Limb (tissue), 2 donors: ENCODE measurements around the gene MAPK9.

Source experiments
- DNase-seq, 2 donors: peaks; one replicate each; pipeline ENCODE4 v3.0.0-alpha.2; 2016; ENCODE audit errors: extremely low spot score in 2 of 2

The MAPK9 gene

DNA sequence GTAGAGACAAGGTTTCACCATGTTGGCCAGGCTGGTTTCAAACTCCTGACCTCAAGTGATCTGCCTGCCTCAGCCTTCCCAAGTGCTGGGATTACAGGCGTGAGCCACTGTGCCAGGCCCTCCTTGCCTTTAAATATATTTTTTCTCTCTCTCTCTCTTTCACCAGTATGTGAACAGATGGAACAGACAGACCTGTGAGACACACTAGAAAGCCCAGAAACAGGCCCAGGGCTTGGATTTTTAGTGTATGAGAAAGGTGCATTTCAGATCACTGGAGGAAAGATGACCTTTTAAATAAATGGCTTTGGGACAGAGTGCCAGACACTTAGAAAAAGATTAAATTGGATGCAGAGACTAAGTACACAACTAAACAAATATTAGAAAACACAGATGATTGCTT, 86.0 kb downstream of the MAPK9 start:
- no peak for DNase-seq

DNA sequence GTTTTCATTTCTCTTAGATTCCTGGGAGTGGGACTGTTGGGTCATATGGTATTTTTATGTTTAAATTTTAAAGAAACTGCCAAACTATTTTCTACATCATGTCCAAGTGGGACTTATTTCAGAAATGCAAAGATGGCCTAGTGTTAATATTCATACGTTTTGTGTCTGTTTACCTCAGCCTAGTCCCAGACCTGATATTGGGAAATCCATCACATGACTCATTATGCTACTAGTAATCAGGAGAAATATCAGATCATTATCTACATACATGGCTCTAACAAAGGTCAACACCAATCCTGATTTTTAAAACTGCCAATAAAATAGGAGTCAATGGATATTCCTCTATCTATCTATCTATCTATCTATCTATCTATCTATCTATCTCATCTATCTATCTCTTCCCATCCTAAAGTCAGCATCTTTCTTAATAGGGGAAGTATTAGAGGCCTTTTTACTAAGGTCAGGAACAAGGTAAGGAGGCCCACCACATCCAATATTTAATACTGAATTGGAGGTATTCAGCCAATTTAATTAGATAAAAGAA, 87.5 kb downstream of the MAPK9 start:
- DNase-seq: no peak

DNA sequence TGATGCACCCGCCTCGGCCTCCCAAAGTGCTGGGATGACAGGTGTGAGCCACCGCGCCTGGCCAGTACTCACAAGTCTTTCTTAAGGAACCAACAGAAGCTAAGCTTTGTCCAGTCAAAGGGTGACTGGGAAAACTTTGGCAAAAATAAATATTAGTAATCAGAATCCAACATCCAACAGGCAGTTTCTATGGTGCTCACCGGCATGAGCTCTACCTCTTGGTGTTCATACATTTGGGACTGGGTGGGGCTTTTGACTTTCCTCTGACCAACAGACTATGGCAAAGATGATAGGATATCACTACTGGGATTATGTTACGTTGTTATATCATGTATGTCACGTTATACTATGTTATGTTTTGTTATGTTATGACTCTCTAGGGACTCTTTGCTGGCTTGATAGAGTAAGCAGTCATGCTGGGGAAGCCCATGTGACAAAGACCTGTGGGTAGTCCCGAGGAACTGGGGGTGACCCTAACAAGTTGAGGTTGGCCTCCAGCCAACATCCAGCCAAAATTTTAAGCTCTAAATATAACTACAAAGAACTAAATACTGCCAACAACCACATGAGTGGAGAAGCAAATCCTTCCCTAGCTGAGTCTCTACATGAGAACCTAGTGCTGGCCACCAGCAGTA, 88.8 kb downstream of the MAPK9 start:
- no peak for DNase-seq

GRCh38 chr5:180201051-180201987, 90.6 kb downstream of the MAPK9 start:
- no peak for DNase-seq

GRCh38 chr5:180199390-180199789, 92.5 kb downstream of the MAPK9 start:
- no peak for DNase-seq

DNA sequence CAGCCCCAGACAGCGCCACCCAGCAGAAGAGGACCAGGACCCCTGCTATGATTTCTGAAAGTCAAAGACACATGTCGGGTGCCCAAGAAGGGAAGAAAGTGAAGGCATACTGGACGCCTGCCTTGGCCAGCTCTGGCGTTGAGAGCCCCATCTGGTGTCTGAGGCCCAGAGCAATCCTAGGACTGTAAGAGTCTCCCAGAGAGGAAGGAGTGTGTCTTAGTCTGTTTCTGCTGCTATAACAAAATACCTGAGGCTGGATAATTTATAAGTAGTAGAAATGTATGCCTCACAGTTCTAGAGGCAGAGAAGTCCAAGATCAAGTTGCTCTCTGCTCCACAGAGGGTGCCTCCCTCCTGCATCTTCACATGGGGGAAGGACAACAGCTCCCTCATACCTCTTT, 93.7 kb downstream of the MAPK9 start:
- no peak for DNase-seq

- no peak for DNase-seq
These were observed 94.7 kb downstream of the MAPK9 start for GRCh38 chr5:180197016-180197702.

DNA sequence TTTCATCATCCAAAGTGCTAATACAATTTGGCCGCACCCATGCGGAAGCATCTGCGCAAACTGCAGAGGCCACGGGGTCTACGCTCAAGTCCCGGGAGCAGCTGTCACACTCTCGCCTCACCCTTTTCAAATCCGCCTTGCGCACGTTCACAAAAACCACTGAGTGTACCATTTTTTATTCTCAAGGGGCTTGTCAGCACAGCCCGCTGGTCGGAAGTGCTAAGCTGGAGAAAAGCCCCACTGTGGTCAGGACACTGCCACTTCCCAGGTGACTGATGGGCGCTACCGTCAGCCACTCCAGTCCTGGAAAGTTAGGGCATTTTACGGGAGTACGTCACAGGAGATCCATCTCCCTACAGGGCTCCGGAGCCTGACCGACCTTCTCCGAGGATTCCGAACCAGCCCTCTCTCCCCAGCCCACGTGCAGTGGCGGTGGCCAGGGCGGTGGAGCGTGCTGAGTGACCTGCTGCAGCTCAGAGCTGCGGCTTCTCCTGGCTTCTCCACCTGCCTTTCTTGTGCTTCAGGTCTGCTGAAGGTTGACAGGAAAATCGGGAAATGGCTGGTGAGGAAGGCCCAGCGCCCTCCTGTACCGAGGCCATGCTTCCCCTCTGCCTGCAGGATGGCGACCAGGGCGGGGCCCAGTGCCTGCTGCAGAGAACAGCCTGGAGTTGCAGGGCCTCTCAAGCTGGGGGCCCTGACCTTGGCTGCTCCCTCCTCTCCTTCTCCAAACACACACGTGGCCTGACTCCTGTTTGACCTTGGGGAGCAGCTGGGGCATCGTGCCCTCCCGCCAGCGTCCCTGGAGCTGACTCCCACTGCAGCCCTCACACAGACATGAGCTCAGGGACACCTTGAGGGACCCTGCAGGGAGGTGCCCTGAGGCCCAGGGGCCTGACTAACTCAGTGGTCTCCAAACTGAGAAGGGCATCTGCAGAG, 97.2 kb downstream of the MAPK9 start:
- DNase-seq: no peak

GRCh38 chr5:180193749-180194375, 98.0 kb downstream of the MAPK9 start:
- no peak for DNase-seq

GRCh38 chr5:180191716-180192115, 100.2 kb downstream of the MAPK9 start:
- DNase-seq: no peak

- DNase-seq: no peak
These were observed 104.1 kb downstream of the MAPK9 start for GRCh38 chr5:180187767-180188166.
